ENCODE results near the gene ARHGAP26. TPM values are rescaled to one million over a fixed set of nuclear protein-coding genes. Genes with fewer than 3 reads are reported as not detected.

Gene ARHGAP26
- total RNA-seq, 1 experiment from 2014 or later, result 34.5 TPM

GRCh38 chr5:143147383-143147782 is 377.2 kb downstream of the ARHGAP26 start:
- no peaks in the 10 kb centered on the region for H3K79me2 ChIP-seq (ENCODE audit: insufficient read depth, low read length)
- BruUV-seq (replicated peaks), result no TSS peak

More at GRCh38 chr5:143147383-143147782, 377.2 kb downstream of the ARHGAP26 start:
- no peak overlapping the region for H2AFZ ChIP-seq (ENCODE audit: low read depth, low read length, poor library complexity, severe bottlenecking)
- H3K9me2 ChIP-seq (ENCODE audit: insufficient read depth), result no peaks in the 10 kb centered on the region
- no peak overlapping the region for H3K27ac ChIP-seq (ENCODE audit: low read depth, low read length)
- H3K4me3 ChIP-seq (replicated peaks in 1 of 2; ENCODE audit: low read depth in 1 of 2, low read length in 2 of 2), result no peak overlapping the region
- no peak overlapping the region for H3K9ac ChIP-seq (ENCODE audit: low read length)
- CTCF ChIA-PET, result no interaction called here
- H3K36me3 ChIP-seq (ENCODE audit: control insufficient read depth in 1 of 2, insufficient read depth in 2 of 2, low read length in 2 of 2), result no peaks in the 10 kb centered on the region
- POLR2A ChIA-PET, result no interaction called here
- H3K27me3 ChIP-seq (ENCODE audit: insufficient read depth, low read length), result no peaks in the 10 kb centered on the region
- DNase-seq (ENCODE audit: low read depth, low spot score) (no peak), ATAC-seq (no peak)
- no peak for TF ChIP-seq JUND (IDR thresholded peaks at IDR 0.05)
- TF ChIP-seq ZBTB33 (IDR thresholded peaks at IDR 0.05; ENCODE audit: extremely low read depth, insufficient replicate concordance, low read length), result no peak
- TF ChIP-seq TCF7L2 (IDR thresholded peaks at IDR 0.05; ENCODE audit: borderline replicate concordance, extremely low read depth, insufficient read depth, insufficient read length), result no peak
- TF ChIP-seq MAX (IDR thresholded peaks at IDR 0.05), result no peak
- no peak for TF ChIP-seq EZH2phosphoT487 (IDR thresholded peaks at IDR 0.05; ENCODE audit: borderline replicate concordance)
- no peak for TF ChIP-seq EZH2 (IDR thresholded peaks at IDR 0.05)
- TF ChIP-seq, protein P1, sequence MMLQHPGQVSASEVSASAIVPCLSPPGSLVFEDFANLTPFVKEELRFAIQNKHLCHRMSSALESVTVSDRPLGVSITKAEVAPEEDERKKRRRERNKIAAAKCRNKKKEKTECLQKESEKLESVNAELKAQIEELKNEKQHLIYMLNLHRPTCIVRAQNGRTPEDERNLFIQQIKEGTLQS (IDR thresholded peaks at IDR 0.05), result no peak
- no peak for TF ChIP-seq RAD21 (IDR thresholded peaks at IDR 0.05; ENCODE audit: low read depth)
- TF ChIP-seq REST (IDR thresholded peaks at IDR 0.05; ENCODE audit: low read depth), result no peak
- no peak for TF ChIP-seq FOSL1 (IDR thresholded peaks at IDR 0.05; ENCODE audit: low read depth)
- TF ChIP-seq SIN3A (IDR thresholded peaks at IDR 0.05; ENCODE audit: low read depth), result no peak
- no peak for TF ChIP-seq SRF (IDR thresholded peaks at IDR 0.05; ENCODE audit: low read depth)
- TF ChIP-seq CEBPB (IDR thresholded peaks at IDR 0.05; ENCODE audit: low read depth), result no peak
- TF ChIP-seq YY1 (IDR thresholded peaks at IDR 0.05; ENCODE audit: extremely low read depth, insufficient replicate concordance, low read depth, low read length), result no peak
- no peak for TF ChIP-seq POLR2AphosphoS5 (IDR thresholded peaks at IDR 0.05; ENCODE audit: low read depth, low read length)
- no peak for TF ChIP-seq POLR2A (IDR thresholded peaks at IDR 0.05; ENCODE audit: borderline replicate concordance, extremely low read depth, insufficient read depth, insufficient read length)
- TF ChIP-seq SP1 (IDR thresholded peaks at IDR 0.05; ENCODE audit: low read depth), result no peak
- TF ChIP-seq, protein P2, sequence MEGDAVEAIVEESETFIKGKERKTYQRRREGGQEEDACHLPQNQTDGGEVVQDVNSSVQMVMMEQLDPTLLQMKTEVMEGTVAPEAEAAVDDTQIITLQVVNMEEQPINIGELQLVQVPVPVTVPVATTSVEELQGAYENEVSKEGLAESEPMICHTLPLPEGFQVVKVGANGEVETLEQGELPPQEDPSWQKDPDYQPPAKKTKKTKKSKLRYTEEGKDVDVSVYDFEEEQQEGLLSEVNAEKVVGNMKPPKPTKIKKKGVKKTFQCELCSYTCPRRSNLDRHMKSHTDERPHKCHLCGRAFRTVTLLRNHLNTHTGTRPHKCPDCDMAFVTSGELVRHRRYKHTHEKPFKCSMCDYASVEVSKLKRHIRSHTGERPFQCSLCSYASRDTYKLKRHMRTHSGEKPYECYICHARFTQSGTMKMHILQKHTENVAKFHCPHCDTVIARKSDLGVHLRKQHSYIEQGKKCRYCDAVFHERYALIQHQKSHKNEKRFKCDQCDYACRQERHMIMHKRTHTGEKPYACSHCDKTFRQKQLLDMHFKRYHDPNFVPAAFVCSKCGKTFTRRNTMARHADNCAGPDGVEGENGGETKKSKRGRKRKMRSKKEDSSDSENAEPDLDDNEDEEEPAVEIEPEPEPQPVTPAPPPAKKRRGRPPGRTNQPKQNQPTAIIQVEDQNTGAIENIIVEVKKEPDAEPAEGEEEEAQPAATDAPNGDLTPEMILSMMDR (IDR thresholded peaks at IDR 0.05 in 2 of 3, conservative IDR thresholded peaks at IDR 0.05 in 1 of 3; ENCODE audit: borderline replicate concordance in 1 of 3, insufficient read depth in 1 of 3, low read depth in 2 of 3, low read length in 2 of 3), result no peak
- no peak for TF ChIP-seq ZFX (IDR thresholded peaks at IDR 0.05)
- TF ChIP-seq EGR1 (IDR thresholded peaks at IDR 0.05; ENCODE audit: low read depth), result no peak
- no peaks in the 10 kb centered on the region for H4K20me1 ChIP-seq (ENCODE audit: insufficient read depth)
- no peaks in the 10 kb centered on the region for H3K9me3 ChIP-seq (ENCODE audit: control insufficient read depth in 1 of 2, insufficient read depth in 1 of 2, low read depth in 1 of 2, low read length in 2 of 2)
- intact Hi-C loops (cut with micrococcal nuclease), result no loop called here
- H3K4me2 ChIP-seq (ENCODE audit: low read length), result no peak overlapping the region
- RAD21 ChIA-PET (ENCODE audit: low non-redundant PET in 1 of 2, low total read pairs in 2 of 2, uncharacterized antibody in 2 of 2, unreplicated experiment in 2 of 2), result no interaction called here
- H3K4me1 ChIP-seq (ENCODE audit: control insufficient read depth in 1 of 2, insufficient read depth in 2 of 2, low read length in 2 of 2), result peaks cover 0 to 3% of the 10 kb centered on the region in 2 experiments; a peak in 1 of 4 replicates
